Kidney epithelial cell (primary cell): Measurements from ENCODE around the gene BCAT1. TPM values are rescaled to one million over a fixed set of nuclear protein-coding genes. Genes with fewer than 3 reads are reported as not detected.

Source experiments
- DNase-seq: peaks from one replicate; pipeline ENCODE4 v3.0.0-alpha.2; 2010; ENCODE audit warnings: low read depth
- H3K27me3 ChIP-seq: 2 replicates; pipeline ENCODE4 v1.6.0; 2011; ENCODE audit warnings: low read length; ENCODE audit not compliant: control insufficient read depth, insufficient read depth
- H3K36me3 ChIP-seq: 2 replicates; pipeline ENCODE4 v1.5.1; 2011; ENCODE audit warnings: low read length; ENCODE audit not compliant: control insufficient read depth, insufficient read depth
- H3K4me3 ChIP-seq: 2 replicates; pipeline ENCODE4 v1.5.1; 2011; ENCODE audit warnings: low read depth, mild to moderate bottlenecking, control low read depth, low read length
- total RNA-seq: library from RNA; depleted of rRNA; stranded (reverse); fragments of >200 nt; gene quantifications from 2 replicates; pipeline ENCODE4 v1.2.3, GENCODE V29; 2015
- TF ChIP-seq, protein P1 (sequence below): IDR thresholded peaks from 2 replicates; pipeline ENCODE4 v1.5.1; 2011; ENCODE audit warnings: mild to moderate bottlenecking, moderate library complexity, low read length, control low read depth, inconsistent platforms; ENCODE audit not compliant: insufficient read depth, poor library complexity, severe bottlenecking

BCAT1 gene
- total RNA-seq, 1 donor from 2014 or later: 103 TPM

DNA sequence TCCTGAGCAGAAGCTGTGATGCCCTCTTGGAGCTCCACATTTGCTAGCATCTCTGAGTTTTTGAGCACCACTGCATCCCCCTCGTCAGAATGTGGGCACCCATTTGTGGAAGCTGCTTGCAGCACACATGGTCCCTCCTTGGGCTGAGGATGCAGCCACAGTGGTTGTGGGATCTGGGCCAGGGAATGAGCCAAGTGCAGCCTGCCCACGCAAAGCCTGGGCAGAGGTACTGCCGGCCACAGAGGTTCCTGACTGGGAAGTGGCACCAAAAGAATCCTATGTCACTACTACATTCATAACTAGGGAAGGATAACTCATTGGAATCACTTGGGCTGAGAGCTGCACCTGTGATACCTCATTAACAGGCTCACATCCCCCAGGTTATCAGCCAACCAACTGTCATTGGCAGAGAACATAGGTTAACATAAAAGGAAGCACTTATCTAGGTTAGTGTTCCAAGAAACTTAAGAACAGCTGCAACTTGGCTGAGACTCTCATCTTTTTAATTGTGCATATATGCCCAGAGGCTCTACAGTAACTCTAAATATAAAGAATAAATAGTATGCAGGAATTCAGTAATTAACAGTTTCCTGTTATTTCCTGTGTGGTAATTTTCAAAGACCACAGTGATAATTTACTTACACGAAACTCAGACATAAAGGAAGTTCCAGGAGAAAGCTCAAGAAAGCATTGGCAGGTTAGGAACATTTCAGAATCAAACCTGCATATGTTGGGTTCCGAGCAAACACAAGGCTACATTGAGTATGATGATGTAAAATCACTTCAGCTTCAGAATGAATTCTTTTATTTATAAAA, 145.3 kb downstream of the BCAT1 start:
- H3K27me3 ChIP-seq: no peaks in the 10 kb centered on the region
- TF ChIP-seq, protein P1, sequence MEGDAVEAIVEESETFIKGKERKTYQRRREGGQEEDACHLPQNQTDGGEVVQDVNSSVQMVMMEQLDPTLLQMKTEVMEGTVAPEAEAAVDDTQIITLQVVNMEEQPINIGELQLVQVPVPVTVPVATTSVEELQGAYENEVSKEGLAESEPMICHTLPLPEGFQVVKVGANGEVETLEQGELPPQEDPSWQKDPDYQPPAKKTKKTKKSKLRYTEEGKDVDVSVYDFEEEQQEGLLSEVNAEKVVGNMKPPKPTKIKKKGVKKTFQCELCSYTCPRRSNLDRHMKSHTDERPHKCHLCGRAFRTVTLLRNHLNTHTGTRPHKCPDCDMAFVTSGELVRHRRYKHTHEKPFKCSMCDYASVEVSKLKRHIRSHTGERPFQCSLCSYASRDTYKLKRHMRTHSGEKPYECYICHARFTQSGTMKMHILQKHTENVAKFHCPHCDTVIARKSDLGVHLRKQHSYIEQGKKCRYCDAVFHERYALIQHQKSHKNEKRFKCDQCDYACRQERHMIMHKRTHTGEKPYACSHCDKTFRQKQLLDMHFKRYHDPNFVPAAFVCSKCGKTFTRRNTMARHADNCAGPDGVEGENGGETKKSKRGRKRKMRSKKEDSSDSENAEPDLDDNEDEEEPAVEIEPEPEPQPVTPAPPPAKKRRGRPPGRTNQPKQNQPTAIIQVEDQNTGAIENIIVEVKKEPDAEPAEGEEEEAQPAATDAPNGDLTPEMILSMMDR: no peak
- DNase-seq: no peak
- H3K36me3 ChIP-seq: no peaks in the 10 kb centered on the region
- H3K4me3 ChIP-seq: no peak overlapping the region

DNA sequence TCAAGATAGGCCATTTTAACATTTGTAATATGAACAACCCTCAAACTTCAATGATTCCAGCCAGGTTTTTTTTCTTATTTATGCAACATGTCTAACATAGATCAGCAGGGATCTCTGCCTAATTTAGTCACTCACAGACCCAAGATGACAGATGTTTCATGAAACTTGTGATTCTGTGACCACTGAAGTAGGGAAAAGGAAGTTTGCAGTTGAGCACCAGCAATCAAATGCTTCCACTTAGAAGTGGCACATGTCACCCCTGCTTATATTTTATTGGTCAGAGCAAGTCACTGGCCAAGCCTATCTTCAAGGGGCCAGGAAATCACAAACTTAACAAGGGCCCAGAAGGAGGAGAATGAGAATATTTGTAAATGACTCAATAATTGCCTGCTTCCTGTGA, 150.6 kb downstream of the BCAT1 start:
- no peaks in the 10 kb centered on the region for H3K27me3 ChIP-seq
- TF ChIP-seq, protein P1: no peak
- no peaks in the 10 kb centered on the region for H3K36me3 ChIP-seq
- no peak overlapping the region for H3K4me3 ChIP-seq
- no peak for DNase-seq

DNA sequence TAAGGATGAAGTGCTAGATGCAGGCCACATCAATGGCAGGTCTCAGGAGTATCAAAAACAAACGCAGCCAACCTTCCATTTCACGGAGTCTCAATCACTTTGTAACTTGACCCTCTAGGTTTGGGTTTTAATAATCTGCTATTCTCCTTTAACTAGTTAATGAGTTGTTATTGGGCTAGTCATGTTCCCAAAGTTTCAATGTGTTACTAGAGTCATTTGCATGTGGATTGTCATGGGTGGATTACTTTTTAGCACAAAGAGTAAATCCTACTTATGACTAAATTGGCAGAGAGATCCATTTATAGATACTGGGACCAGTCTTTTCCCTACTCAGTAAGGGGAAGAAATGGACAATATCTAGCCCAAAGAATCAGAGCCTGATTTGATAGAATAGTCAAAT, 151.0 kb downstream of the BCAT1 start:
- no peak overlapping the region for H3K4me3 ChIP-seq
- no peaks in the 10 kb centered on the region for H3K27me3 ChIP-seq
- no peaks in the 10 kb centered on the region for H3K36me3 ChIP-seq
- DNase-seq: no peak
- TF ChIP-seq, protein P1: no peak

DNA sequence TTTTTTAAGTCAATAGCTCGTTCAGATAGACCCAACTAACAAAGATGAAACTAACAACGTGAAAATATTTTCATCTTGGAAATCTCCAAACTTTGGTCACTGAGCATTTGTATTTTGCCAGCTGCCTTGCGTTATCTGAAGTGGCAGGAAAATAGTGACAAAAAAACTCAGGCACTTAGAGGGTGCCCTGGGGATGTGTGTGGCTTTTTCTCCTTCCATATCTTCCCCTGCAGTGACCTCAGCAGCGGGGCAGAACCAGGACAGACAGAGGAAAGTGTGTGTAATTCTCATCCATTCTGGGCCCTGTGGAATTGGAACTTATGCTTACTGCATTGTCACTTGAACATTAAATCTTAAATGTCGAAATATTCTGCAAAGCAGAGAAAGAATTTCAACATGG, 152.0 kb downstream of the BCAT1 start:
- H3K36me3 ChIP-seq: no peaks in the 10 kb centered on the region
- H3K27me3 ChIP-seq: no peaks in the 10 kb centered on the region
- TF ChIP-seq, protein P1: no peak
- no peak overlapping the region for H3K4me3 ChIP-seq
- no peak for DNase-seq

DNA sequence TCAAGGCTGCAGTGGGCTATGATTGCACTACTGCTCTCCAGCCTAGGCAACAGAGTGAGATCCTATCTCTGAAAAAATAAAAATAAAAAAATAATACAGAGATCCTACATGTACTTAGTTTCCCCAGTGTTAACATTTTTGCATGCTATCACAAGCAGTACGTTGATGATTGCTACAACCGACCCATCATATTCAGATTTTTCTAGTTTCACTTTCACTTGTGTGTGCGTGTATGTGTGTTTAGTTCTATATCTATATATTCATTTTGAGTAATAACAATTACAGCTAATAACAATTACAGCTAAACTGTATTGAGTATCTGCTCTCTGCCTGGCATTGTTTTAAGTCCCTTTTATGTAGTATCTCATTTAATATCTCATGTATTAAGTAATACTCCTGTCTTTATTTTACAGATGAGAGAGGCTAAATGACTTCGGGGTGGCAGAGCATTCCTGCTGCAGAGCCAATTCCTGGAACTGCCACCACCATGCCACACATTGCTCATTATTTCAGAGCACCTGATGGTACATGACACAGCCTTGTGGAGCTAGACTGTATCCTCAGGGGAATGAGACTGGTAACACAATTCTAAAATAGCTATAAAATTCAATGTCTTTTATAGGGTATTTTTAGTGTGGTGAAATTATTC, 153.1 kb downstream of the BCAT1 start:
- TF ChIP-seq, protein P1: no peak
- no peaks in the 10 kb centered on the region for H3K27me3 ChIP-seq
- H3K36me3 ChIP-seq: no peaks in the 10 kb centered on the region
- H3K4me3 ChIP-seq: no peak overlapping the region
- DNase-seq: no peak
